CD14-positive monocyte (primary cell): Measurements from ENCODE around the gene ZNF808. TPM values are rescaled to one million over a fixed set of nuclear protein-coding genes. Genes with fewer than 3 reads are reported as not detected.

Source experiments
- DNase-seq, 3 donors: peaks; one replicate each; pipeline ENCODE4 v3.0.0-alpha.2; 2011 to 2022
- H2AFZ ChIP-seq: 2 replicates; pipeline ENCODE4 v1.6.0; 2012; ENCODE audit warnings: mild to moderate bottlenecking, low read depth, low read length, inconsistent platforms; ENCODE audit not compliant: insufficient read depth, poor library complexity, severe bottlenecking
- H3K27ac ChIP-seq, 2 donors: 1 replicate in 1 of 2; 2 replicates in 1 of 2; pipeline ENCODE4 v1.5.1; 2012 to 2013; ENCODE audit warnings: low read length in 2 of 2, control low read depth in 1 of 2, inconsistent platforms in 1 of 2, low read depth in 1 of 2, mild to moderate bottlenecking in 1 of 2
- H3K27me3 ChIP-seq, 2 donors: one replicate each; pipeline versions ENCODE4 v1.6.0 to v1.6.1; 2011 to 2013; ENCODE audit warnings: low read length in 2 of 2; ENCODE audit not compliant: control insufficient read depth in 2 of 2, insufficient read depth in 2 of 2
- H3K36me3 ChIP-seq, 2 donors: replicated peaks in 1 of 2; 1 replicate in 1 of 2; 2 replicates in 1 of 2; pipeline versions ENCODE4 v1.5.1 to v1.6.1; 2012 to 2013; ENCODE audit warnings: low read length in 2 of 2, control low read depth in 1 of 2, inconsistent platforms in 1 of 2, mild to moderate bottlenecking in 1 of 2; ENCODE audit not compliant: insufficient read depth in 2 of 2, control insufficient read depth in 1 of 2
- H3K4me1 ChIP-seq, 2 donors: 1 replicate in 1 of 2; 2 replicates in 1 of 2; pipeline versions ENCODE4 v1.5.1 to v1.6.1; 2012 to 2013; ENCODE audit warnings: low read length in 2 of 2, control low read depth in 1 of 2, inconsistent platforms in 1 of 2, mild to moderate bottlenecking in 1 of 2, moderate library complexity in 1 of 2; ENCODE audit not compliant: insufficient read depth in 2 of 2, control insufficient read depth in 1 of 2
- H3K4me2 ChIP-seq: replicated peaks from 2 replicates; pipeline ENCODE3; 2012; ENCODE audit warnings: low read length, moderate library complexity, mild to moderate bottlenecking; ENCODE audit not compliant: poor library complexity, severe bottlenecking; ENCODE audit errors: extremely low read depth
- H3K4me3 ChIP-seq, 3 experiments: fragments of 200-600 bp in 1 of 3; sonication (generic) in 1 of 3; replicated peaks in 1 of 3; 1 replicate in 2 of 3; 2 replicates in 1 of 3; pipeline ENCODE4 v1.5.1; 2011 to 2013; ENCODE audit warnings: low read length in 3 of 3, mild to moderate bottlenecking in 3 of 3, control low read depth in 2 of 3, low read depth in 2 of 3, inconsistent platforms in 1 of 3, moderate library complexity in 1 of 3
- H3K79me2 ChIP-seq: 2 replicates; pipeline ENCODE4 v1.6.0; 2012; ENCODE audit warnings: mild to moderate bottlenecking, control low read depth, inconsistent platforms, low read length, moderate library complexity; ENCODE audit not compliant: insufficient read depth
- H3K9ac ChIP-seq: 2 replicates; pipeline ENCODE4 v1.6.0; 2017; ENCODE audit warnings: low read length, mild to moderate bottlenecking; ENCODE audit not compliant: insufficient read depth, poor library complexity, severe bottlenecking
- H3K9me3 ChIP-seq, 2 donors: replicated peaks in 1 of 2; 1 replicate in 1 of 2; 2 replicates in 1 of 2; pipeline versions ENCODE4 v1.5.1 to v1.6.1; 2012 to 2013; ENCODE audit warnings: low read length in 2 of 2, control low read depth in 1 of 2; ENCODE audit not compliant: control insufficient read depth in 1 of 2, insufficient read depth in 1 of 2
- H4K20me1 ChIP-seq: 2 replicates; pipeline ENCODE4 v1.6.0; 2012; ENCODE audit warnings: mild to moderate bottlenecking, low read length, control low read depth, moderate library complexity; ENCODE audit not compliant: insufficient read depth
- H3K27ac Mint-ChIP-seq, 7 donors: one replicate each; pipeline ENCODE4 v1.8.0; 2020; ENCODE audit warnings: mild to moderate bottlenecking in 7 of 7, mixed read lengths in 7 of 7, moderate library complexity in 6 of 7, inconsistent platforms in 2 of 7
- H3K27me3 Mint-ChIP-seq, 3 donors: one replicate each; pipeline ENCODE4 v1.8.0; 2021 to 2022; ENCODE audit warnings: low read depth in 3 of 3, mild to moderate bottlenecking in 3 of 3, mixed read lengths in 3 of 3, moderate library complexity in 3 of 3, inconsistent platforms in 1 of 3
- H3K36me3 Mint-ChIP-seq, 2 donors: one replicate each; pipeline ENCODE4 v1.8.0; 2020; ENCODE audit warnings: mixed read lengths in 2 of 2, inconsistent platforms in 1 of 2, mild to moderate bottlenecking in 1 of 2
- H3K4me1 Mint-ChIP-seq: one replicate; pipeline ENCODE4 v1.8.0; 2020; ENCODE audit warnings: mild to moderate bottlenecking, mixed read lengths
- H3K4me3 Mint-ChIP-seq, 2 donors: one replicate each; pipeline ENCODE4 v1.8.0; 2020; ENCODE audit warnings: mild to moderate bottlenecking in 2 of 2, mixed read lengths in 2 of 2, moderate library complexity in 1 of 2
- H3K9me3 Mint-ChIP-seq, 7 donors: one replicate each; pipeline ENCODE4 v1.8.0; 2020 to 2022; ENCODE audit warnings: mixed read lengths in 7 of 7, mild to moderate bottlenecking in 6 of 7, moderate library complexity in 6 of 7, inconsistent platforms in 2 of 7
- WGBS: methylation state at CpG from one replicate; pipeline ENCODE4 v1.1.5; 2013; ENCODE audit warnings: missing lambda C conversion rate; ENCODE audit not compliant: insufficient coverage; 5-methylcytosine and 5-hydroxymethylcytosine counted together
- intact Hi-C, 2 donors: fragments of 100-400 bp; cut with micrococcal nuclease; formaldehyde crosslinking; loops; one replicate each; pipeline versions ENCODE4 v1.15.0 to v1.15.1; 2023
- polyA plus RNA-seq, 3 donors: library from polyadenylated mRNA; depleted of rRNA in 1 of 3; unstranded in 2 of 3; stranded (reverse) in 1 of 3; fragments of 300-500 nt in 2 of 3; fragments of >200 nt in 1 of 3; fragmentation: Illumina TruSeq in 2 of 3; gene quantifications; 1 replicate in 2 of 3; 2 replicates in 1 of 3; pipeline ENCODE4 v1.2.3, GENCODE V29; 2012 to 2021
- TF ChIP-seq, protein P1 (sequence below): fragments of 200-600 bp; IDR thresholded peaks from one replicate; pipeline ENCODE4 v1.8.0; 2022; ENCODE audit warnings: antibody characterized with exemption, mild to moderate bottlenecking

ZNF808 gene
- polyA plus RNA-seq, 3 donors = 2.6 to 9.2 (median 3.4) TPM

DNA sequence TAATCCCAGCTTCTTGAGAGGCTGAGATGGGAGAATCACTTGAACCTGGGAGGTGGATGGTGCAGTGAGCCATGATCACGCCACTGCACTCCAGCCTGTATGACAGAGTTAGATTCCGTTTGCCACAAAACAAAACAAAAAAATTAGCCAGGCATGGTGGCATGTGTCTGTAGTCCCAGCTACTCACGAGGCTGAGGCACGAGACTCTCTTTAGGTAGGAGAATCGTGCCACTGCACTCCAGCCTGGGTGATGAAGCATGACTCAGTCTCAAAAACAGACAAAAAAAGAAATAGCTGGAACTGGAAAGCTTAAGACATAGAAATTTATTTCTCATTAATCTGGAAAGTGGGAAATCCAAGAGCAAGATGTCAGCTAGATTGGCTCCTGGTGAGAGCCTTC is 20.2 kb upstream of the ZNF808 start:
- H3K9me3 ChIP-seq = peaks cover 74 to 92% of the 10 kb centered on the region in 2 donors
- Mint-ChIP-seq H3K36me3 (no peaks in the 10 kb centered on the region), H3K4me1 (no peaks in the 10 kb centered on the region), H3K9me3 (peaks cover 50 to 98% (median 85%) of the 10 kb centered on the region in 7 donors), H3K27me3 (peaks cover 0 to 2% (median 1%) of the 10 kb centered on the region in 3 donors), H3K4me3 (no peak overlapping the region), H3K27ac (no peak overlapping the region)
- TF ChIP-seq, protein P1, sequence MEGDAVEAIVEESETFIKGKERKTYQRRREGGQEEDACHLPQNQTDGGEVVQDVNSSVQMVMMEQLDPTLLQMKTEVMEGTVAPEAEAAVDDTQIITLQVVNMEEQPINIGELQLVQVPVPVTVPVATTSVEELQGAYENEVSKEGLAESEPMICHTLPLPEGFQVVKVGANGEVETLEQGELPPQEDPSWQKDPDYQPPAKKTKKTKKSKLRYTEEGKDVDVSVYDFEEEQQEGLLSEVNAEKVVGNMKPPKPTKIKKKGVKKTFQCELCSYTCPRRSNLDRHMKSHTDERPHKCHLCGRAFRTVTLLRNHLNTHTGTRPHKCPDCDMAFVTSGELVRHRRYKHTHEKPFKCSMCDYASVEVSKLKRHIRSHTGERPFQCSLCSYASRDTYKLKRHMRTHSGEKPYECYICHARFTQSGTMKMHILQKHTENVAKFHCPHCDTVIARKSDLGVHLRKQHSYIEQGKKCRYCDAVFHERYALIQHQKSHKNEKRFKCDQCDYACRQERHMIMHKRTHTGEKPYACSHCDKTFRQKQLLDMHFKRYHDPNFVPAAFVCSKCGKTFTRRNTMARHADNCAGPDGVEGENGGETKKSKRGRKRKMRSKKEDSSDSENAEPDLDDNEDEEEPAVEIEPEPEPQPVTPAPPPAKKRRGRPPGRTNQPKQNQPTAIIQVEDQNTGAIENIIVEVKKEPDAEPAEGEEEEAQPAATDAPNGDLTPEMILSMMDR = no peak
- no peaks in the 10 kb centered on the region for H3K4me1 ChIP-seq
- H3K27ac ChIP-seq = no peak overlapping the region
- no peak for DNase-seq
- no peaks in the 10 kb centered on the region for H3K79me2 ChIP-seq
- no peaks in the 10 kb centered on the region for H4K20me1 ChIP-seq
- H3K9ac ChIP-seq = no peak overlapping the region
- intact Hi-C loops = no loop called here
- no peak overlapping the region for H3K4me2 ChIP-seq
- no peaks in the 10 kb centered on the region for H3K36me3 ChIP-seq
- no peaks in the 10 kb centered on the region for H3K27me3 ChIP-seq
- 95% methylated on average over 3 of the region's 5 CpGs for WGBS
- H2AFZ ChIP-seq = no peak overlapping the region
- no peak overlapping the region for H3K4me3 ChIP-seq

DNA sequence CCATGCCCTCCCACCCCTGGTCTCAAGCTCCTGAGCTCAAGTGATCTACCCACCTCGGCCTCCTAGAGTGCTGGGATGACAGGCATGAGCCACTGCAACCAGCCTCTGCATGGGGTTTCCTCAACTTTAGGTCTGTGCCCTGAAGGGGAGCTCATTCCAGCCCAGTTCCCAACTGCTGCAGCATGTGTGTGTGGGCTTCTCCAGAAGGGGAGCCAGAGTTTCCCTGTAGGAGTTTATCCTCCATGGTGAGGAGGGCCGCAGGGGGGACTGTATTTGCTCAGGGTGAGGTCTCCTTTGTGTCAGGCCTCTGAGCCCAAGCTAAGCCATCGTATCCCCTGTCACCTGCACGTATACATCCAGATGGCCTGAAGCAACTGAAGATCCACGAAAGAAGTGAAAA is 11.3 kb upstream of the ZNF808 start:
- Histone ChIP-seq H3K4me1 (no peaks in the 10 kb centered on the region), H3K9me3 (peaks cover 78 to 95% of the 10 kb centered on the region in 2 donors), H3K4me3 (no peak overlapping the region), H3K27me3 (no peaks in the 10 kb centered on the region), H2AFZ (no peak overlapping the region), H3K27ac (no peak overlapping the region), H3K79me2 (no peaks in the 10 kb centered on the region), H3K4me2 (no peak overlapping the region), H3K36me3 (no peaks in the 10 kb centered on the region), H4K20me1 (no peaks in the 10 kb centered on the region), H3K9ac (no peak overlapping the region)
- TF ChIP-seq, protein P1 = no peak
- intact Hi-C loops = no loop called here
- H3K27me3 Mint-ChIP-seq = peaks cover 0 to 4% (median 0%) of the 10 kb centered on the region in 3 donors
- H3K9me3 Mint-ChIP-seq = peaks cover 64 to 99% (median 93%) of the 10 kb centered on the region in 7 donors
- no peak overlapping the region for H3K4me3 Mint-ChIP-seq
- WGBS = 93% methylated on average over 5 of the region's 5 CpGs
- H3K4me1 Mint-ChIP-seq = no peaks in the 10 kb centered on the region
- H3K36me3 Mint-ChIP-seq = no peaks in the 10 kb centered on the region
- no peak overlapping the region for H3K27ac Mint-ChIP-seq
- no peak for DNase-seq
